Neural progenitor cell (in vitro differentiated cells): ENCODE data around the gene GPR61.

Source experiments
- EZH2 ChIP-seq: fragments of 200-600 bp; sonication (generic); IDR thresholded peaks from 2 replicates; pipeline ENCODE4 v1.6.1; 2017; ENCODE audit warnings: antibody characterized with exemption, mild to moderate bottlenecking, moderate library complexity
- EZH2phosphoT487 ChIP-seq: fragments of 200-600 bp; sonication (generic); IDR thresholded peaks from 2 replicates; pipeline ENCODE4 v1.6.1; 2017; ENCODE audit warnings: antibody characterized with exemption
- TF ChIP-seq, protein P1 (sequence below): fragments of 200-600 bp; sonication (generic); IDR thresholded peaks from 2 replicates; pipeline ENCODE4 v1.5.1; 2017; ENCODE audit warnings: antibody characterized with exemption, mild to moderate bottlenecking

DNA sequence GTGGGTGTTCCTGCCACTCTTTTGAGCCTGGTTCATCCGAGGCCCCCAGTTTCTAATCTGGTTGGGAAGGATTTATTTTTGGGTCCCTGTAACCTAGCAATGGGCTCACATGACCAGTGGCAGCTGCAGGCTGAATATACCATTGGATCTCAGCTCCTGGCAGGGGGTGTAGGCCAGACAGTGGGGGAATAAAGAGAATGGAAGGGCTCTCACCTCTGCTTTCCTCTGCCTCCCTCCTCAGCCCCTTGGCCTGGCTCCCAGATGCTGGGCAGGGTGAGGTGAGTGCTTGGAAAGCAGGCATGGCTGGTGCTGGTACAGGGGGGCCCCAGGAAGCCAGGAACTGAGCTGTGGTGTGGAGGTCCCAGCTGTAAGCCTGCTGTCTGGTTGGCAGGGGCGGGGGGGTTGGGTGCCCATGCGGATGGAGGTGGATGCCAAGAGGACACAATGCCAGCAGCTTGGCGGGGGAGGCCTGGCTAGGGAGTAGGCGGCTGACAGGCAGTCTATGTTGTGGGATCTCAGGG, 3.6 kb upstream of the GPR61 start:
- TF ChIP-seq, protein P1, sequence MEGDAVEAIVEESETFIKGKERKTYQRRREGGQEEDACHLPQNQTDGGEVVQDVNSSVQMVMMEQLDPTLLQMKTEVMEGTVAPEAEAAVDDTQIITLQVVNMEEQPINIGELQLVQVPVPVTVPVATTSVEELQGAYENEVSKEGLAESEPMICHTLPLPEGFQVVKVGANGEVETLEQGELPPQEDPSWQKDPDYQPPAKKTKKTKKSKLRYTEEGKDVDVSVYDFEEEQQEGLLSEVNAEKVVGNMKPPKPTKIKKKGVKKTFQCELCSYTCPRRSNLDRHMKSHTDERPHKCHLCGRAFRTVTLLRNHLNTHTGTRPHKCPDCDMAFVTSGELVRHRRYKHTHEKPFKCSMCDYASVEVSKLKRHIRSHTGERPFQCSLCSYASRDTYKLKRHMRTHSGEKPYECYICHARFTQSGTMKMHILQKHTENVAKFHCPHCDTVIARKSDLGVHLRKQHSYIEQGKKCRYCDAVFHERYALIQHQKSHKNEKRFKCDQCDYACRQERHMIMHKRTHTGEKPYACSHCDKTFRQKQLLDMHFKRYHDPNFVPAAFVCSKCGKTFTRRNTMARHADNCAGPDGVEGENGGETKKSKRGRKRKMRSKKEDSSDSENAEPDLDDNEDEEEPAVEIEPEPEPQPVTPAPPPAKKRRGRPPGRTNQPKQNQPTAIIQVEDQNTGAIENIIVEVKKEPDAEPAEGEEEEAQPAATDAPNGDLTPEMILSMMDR = no peak
- TF ChIP-seq EZH2 (no peak), EZH2phosphoT487 (no peak)
